Hepatocyte (in vitro differentiated cells): Measurements from ENCODE around the gene JMJD8. TPM values are rescaled to one million over a fixed set of nuclear protein-coding genes. Genes with fewer than 3 reads are reported as not detected.
A peak's percentile ranks its signal among the peaks of the same experiment; 100 is the strongest.

Experiments used
- DNase-seq: peaks from one replicate; pipeline ENCODE4 v3.0.0-alpha.2; 2016; ENCODE audit warnings: low spot score
- H2AFZ ChIP-seq: fragments of 200-600 bp; sonication (generic); 2 replicates; pipeline ENCODE4 v1.6.0; 2016; ENCODE audit warnings: antibody characterized with exemption, mild to moderate bottlenecking
- H3K27ac ChIP-seq: fragments of 200-600 bp; sonication (generic); 2 replicates; pipeline ENCODE4 v1.5.1; 2016; ENCODE audit warnings: mild to moderate bottlenecking
- H3K27me3 ChIP-seq: fragments of 200-600 bp; sonication (generic); 2 replicates; pipeline ENCODE4 v1.6.1; 2016
- H3K36me3 ChIP-seq: fragments of 200-600 bp; sonication (generic); replicated peaks from 2 replicates; pipeline ENCODE4 v1.5.1; 2016; ENCODE audit warnings: low read depth; ENCODE audit not compliant: insufficient read depth
- H3K4me1 ChIP-seq: fragments of 200-600 bp; sonication (generic); 2 replicates; pipeline ENCODE4 v1.5.1; 2016; ENCODE audit warnings: mild to moderate bottlenecking, moderate library complexity; ENCODE audit not compliant: insufficient read depth
- H3K4me2 ChIP-seq: fragments of 200-600 bp; sonication (generic); 2 replicates; pipeline ENCODE4 v1.6.0; 2016
- H3K4me3 ChIP-seq: fragments of 200-600 bp; sonication (generic); 2 replicates; pipeline ENCODE4 v1.5.1; 2016; ENCODE audit warnings: mild to moderate bottlenecking
- H3K79me2 ChIP-seq: fragments of 200-600 bp; sonication (generic); 2 replicates; pipeline ENCODE4 v1.6.0; 2017; ENCODE audit warnings: mild to moderate bottlenecking
- H3K9me2 ChIP-seq: fragments of 200-600 bp; sonication (generic); replicated peaks from 2 replicates; pipeline ENCODE4 v1.6.0; 2017; ENCODE audit warnings: mild to moderate bottlenecking; ENCODE audit not compliant: insufficient read depth
- H3K9me3 ChIP-seq: fragments of 200-600 bp; sonication (generic); 2 replicates; pipeline ENCODE4 v1.5.1; 2016; ENCODE audit warnings: low read depth, mild to moderate bottlenecking
- H4K20me1 ChIP-seq: fragments of 200-600 bp; sonication (generic); 2 replicates; pipeline ENCODE4 v1.6.0; 2016; ENCODE audit warnings: mild to moderate bottlenecking; ENCODE audit not compliant: insufficient read depth, poor library complexity, severe bottlenecking
- CTCF ChIP-seq: fragments of 200-600 bp; sonication (generic); IDR thresholded peaks from 2 replicates; pipeline ENCODE4 v1.5.1; 2016; ENCODE audit warnings: antibody characterized with exemption, mild to moderate bottlenecking; ENCODE audit not compliant: poor library complexity
- EZH2 ChIP-seq: fragments of 200-600 bp; sonication (generic); IDR thresholded peaks from 2 replicates; pipeline ENCODE4 v1.6.1; 2016; ENCODE audit warnings: antibody characterized with exemption, mild to moderate bottlenecking, borderline replicate concordance
- EZH2phosphoT487 ChIP-seq: fragments of 200-600 bp; sonication (generic); IDR thresholded peaks from one replicate; pipeline ENCODE4 v1.6.1; 2018; ENCODE audit warnings: antibody characterized with exemption, mild to moderate bottlenecking, low read depth, moderate library complexity; ENCODE audit not compliant: unreplicated experiment, severe bottlenecking
- WGBS: methylation state at CpG from one replicate; pipeline ENCODE4 v1.1.6; 2016; ENCODE audit warnings: low lambda C conversion rate; ENCODE audit errors: missing lambda C conversion rate; 5-methylcytosine and 5-hydroxymethylcytosine counted together
- polyA plus RNA-seq: library from polyadenylated mRNA; unstranded; fragments of >200 nt; fragmentation: Nextera tagmentation; extraction: Ambion mirVana; gene quantifications from 2 replicates; pipeline ENCODE4 v1.2.1, GENCODE V29; 2016
- total RNA-seq: library from RNA; depleted of rRNA; stranded (reverse); fragments of >200 nt; gene quantifications from 2 replicates; pipeline ENCODE4 v1.2.3, GENCODE V29; 2014

Gene JMJD8
- total and polyA plus RNA-seq, 2 experiments from 2014 or later, result 44.3 to 84.3 TPM

GRCh38 chr16:710500-711075 is 26.5 kb upstream of the JMJD8 start:
- Histone ChIP-seq H2AFZ (no peak overlapping the region), H3K4me3 (no peak overlapping the region), H3K9me2 (no peaks in the 10 kb centered on the region), H3K4me1 (peaks cover 6% of the 10 kb centered on the region), H3K79me2 (no peaks in the 10 kb centered on the region), H3K4me2 (no peak overlapping the region), H3K36me3 (no peaks in the 10 kb centered on the region), H3K27me3 (peaks cover 51% of the 10 kb centered on the region), H3K9me3 (no peaks in the 10 kb centered on the region), H3K27ac (no peak overlapping the region), H4K20me1 (no peaks in the 10 kb centered on the region)
- TF ChIP-seq EZH2, result no peak
- TF ChIP-seq CTCF, result no peak
- TF ChIP-seq EZH2phosphoT487, result no peak
- DNase-seq, result no peak
- WGBS, result 86% methylated on average over 21 of the region's 21 CpGs

GRCh38 chr16:709566-710499 is 25.7 kb upstream of the JMJD8 start:
- H3K27ac ChIP-seq, result no peak overlapping the region
- peaks cover 3% of the 10 kb centered on the region for H3K4me1 ChIP-seq
- H3K79me2 ChIP-seq, result no peaks in the 10 kb centered on the region
- H3K27me3 ChIP-seq, result peaks cover 54% of the 10 kb centered on the region
- peak; percentile 71 for DNase-seq
- no peaks in the 10 kb centered on the region for H4K20me1 ChIP-seq
- no peak overlapping the region for H3K4me2 ChIP-seq
- no peaks in the 10 kb centered on the region for H3K9me2 ChIP-seq
- H3K9me3 ChIP-seq, result no peaks in the 10 kb centered on the region
- no peak overlapping the region for H3K4me3 ChIP-seq
- no peaks in the 10 kb centered on the region for H3K36me3 ChIP-seq
- WGBS, result 42% methylated on average over 30 of the region's 30 CpGs
- no peak for TF ChIP-seq CTCF
- TF ChIP-seq EZH2, result no peak
- TF ChIP-seq EZH2phosphoT487, result no peak
- no peak overlapping the region for H2AFZ ChIP-seq

GRCh38 chr16:708959-709358 is 24.8 kb upstream of the JMJD8 start:
- Histone ChIP-seq H2AFZ (no peak overlapping the region), H3K27me3 (peaks cover 59% of the 10 kb centered on the region), H3K4me3 (no peak overlapping the region), H3K4me2 (no peak overlapping the region), H3K9me3 (no peaks in the 10 kb centered on the region), H3K27ac (no peak overlapping the region), H3K4me1 (no peaks in the 10 kb centered on the region), H3K79me2 (no peaks in the 10 kb centered on the region), H4K20me1 (no peaks in the 10 kb centered on the region), H3K36me3 (no peaks in the 10 kb centered on the region), H3K9me2 (no peaks in the 10 kb centered on the region)
- TF ChIP-seq CTCF (no peak), EZH2phosphoT487 (no peak), EZH2 (no peak)
- DNase-seq, result no peak
- WGBS, result 94% methylated on average over 3 of the region's 4 CpGs
